Limb (tissue), 2 donors: ENCODE data around the gene TSPAN1.

Experiments used
- DNase-seq, 2 donors: peaks; one replicate each; pipeline ENCODE4 v3.0.0-alpha.2; 2016; ENCODE audit errors: extremely low spot score in 2 of 2

TSPAN1 gene

DNA sequence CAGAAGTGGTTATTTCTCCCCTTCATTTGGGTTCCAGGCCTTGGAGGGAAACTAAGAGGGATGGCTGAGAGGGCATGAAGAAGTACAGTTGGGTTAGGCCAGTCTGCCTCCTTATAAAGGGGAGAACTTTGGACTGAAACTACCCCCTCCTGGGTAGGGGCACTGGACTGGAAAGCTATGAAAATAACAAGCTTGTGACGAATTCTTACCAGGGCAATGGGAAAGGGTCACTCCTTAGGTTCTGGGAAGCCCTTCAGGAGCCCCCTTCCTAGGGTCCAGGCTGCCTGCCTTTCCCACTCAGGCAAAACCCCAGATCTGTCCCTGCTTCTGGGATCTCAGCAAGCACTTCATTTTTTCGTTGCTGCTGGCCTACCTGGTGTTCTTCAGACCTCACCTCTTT lies 11.2 kb downstream of the TSPAN1 start:
- no peak for DNase-seq

DNA sequence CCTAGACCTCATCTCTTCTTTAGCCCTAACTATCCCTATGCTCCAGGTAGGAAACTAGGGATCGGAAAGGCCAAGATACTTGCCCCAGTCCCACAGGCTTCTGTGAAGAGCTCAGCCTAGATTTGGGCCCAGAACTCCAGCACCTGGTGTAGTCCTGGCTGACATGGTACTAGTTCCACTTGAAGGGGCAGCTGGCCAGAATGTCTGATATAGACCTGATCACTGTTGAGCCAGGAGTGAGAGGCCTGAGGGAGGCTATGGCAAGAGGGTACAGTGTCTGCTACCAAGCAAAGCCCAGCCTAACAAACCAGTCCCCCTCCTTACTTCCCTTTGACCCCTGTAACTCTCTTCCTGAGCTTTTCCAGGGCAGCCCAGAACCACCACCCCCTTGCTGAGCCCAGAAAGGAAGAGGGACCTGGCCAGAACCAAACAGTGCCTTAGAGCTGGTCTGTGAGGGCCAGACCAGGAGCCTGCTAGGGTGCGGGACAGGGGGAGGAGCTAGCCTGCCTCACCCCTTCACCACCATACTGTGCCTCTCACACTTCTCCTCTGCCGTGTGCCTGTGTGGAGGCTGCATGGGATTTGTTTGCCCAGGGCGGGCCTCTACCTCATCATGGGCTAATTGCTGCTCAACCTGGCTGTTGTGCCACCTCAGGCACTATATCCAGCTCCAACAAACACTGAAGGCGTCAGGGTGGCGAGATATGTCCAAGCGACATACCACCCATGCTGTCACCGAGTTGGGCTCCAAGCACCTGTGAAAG lies 12.4 kb downstream of the TSPAN1 start:
- DNase-seq, result no peak

DNA sequence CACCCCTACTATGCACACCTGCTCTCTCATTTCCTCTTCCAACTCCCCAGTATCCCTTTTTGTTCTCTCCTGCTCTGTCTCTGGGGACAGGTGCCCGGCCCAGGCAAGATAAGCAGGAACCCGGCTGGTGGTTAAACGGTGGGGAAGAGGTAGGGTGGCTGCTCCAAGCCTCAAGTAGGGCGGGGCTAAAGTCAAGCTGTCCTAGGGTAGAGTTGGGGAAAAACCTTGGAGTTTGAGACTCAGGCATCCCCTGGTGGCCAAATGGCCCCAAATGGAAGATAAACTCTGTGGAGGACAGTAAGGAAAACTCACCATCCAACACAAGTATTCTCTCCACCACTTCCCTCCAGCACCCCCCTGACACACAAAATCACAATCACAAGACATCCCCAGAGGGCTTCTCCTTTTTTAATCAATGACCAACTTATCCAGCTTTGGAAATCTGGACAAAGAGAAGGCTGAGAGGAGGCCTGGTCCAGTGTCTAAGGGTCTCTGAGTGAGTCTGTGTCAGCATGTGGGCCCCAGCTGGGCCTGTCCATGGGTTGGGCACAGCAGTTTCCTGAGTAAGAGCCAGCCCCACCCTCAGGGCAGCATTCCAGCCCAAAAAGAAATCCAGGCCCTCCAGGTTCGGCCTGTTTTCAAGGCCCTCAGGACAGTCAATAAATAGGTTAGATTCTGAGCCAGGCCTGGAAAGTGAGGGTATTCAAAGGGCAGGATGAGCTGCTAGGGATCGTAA lies 13.6 kb downstream of the TSPAN1 start:
- DNase-seq, result no peak

DNA sequence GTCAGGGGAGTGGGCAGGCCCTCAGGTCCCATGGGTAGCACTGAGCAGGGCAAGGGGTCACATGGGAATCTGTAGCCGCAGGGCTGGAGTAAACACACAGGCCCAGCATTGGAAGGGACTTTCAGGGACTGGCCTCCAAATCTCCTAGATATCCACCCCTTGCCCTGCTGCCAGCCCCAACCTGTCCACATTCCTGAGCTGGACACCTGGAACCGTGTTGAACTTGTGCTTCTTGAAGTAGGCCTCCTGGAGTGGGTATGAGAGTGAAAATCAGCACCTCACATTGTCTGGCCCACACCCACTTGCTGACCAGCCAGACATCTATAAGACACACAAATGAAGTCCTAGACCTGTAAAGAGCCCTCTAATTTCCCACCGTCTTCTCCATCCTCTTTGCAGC lies 15.7 kb downstream of the TSPAN1 start:
- no peak for DNase-seq

DNA sequence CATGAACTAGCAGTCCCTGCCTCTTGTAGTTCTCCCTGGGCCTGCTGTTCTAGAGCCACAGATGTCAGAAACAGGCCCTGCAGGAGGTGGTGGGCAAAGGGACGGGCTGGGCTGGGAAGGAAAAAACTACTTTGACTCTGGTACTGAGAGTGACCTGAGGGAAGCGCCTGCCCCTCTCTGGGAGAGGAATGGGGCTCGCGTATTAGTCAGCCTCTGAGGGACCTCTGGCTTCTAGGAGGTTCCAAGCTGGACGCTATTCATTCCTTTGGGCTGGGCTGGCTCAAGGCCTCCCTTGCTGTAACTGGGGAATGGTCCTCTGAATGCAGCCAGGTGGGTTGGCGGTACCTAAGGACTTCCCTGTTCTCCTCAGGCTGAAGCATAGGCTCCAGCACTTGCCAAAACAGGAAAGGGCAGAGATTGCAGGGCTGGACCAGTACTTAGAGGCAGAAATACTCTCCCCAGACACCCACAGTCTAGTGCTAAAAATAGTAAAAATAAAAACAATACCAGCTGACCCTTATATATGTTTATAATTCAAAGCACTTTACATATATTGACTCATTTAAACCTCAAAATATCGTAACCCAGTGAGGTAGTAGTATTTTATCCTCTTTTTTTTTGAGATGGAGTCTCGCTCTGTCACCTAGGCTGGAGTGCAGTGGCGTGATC lies 16.3 kb downstream of the TSPAN1 start:
- DNase-seq, result no peak

DNA sequence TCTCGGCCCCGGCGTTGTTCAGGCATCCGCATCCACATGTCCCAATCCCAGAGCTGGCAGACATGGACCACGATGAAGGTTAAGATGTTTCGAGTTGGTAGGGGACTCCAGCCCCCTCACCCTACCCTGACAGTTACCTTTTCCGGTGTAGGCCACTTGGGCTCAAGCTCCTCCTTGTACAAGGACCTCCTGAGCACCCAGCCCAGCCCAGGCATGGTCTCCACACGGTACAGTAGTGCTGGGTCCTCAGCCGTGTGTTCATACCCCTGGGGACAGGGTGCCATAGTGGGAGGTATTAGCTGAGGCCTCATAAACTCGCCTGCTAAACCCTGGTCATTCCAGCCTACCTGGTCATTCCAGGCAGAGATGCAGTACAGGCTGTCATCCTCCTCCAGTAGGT lies 17.3 kb downstream of the TSPAN1 start:
- DNase-seq, result no peak

DNA sequence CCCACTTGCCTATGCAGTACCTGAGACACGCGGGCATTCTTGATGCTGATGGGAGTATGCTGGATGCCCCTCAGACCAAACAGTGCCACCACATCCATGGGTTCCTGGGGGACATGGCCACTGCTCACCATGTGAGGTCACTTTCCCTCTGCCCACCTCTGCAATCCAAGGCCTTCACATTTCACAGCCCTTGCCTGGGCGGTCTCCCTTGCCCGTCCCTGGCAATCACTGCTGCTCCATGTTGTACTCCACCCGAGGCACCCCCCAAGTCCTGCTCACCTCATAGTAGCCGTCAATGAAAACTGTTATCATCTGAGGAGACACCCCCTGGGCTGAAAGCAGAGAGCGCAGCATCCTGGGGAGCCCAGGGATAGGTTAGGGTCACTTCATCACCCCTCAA lies 18.4 kb downstream of the TSPAN1 start:
- no peak for DNase-seq

DNA sequence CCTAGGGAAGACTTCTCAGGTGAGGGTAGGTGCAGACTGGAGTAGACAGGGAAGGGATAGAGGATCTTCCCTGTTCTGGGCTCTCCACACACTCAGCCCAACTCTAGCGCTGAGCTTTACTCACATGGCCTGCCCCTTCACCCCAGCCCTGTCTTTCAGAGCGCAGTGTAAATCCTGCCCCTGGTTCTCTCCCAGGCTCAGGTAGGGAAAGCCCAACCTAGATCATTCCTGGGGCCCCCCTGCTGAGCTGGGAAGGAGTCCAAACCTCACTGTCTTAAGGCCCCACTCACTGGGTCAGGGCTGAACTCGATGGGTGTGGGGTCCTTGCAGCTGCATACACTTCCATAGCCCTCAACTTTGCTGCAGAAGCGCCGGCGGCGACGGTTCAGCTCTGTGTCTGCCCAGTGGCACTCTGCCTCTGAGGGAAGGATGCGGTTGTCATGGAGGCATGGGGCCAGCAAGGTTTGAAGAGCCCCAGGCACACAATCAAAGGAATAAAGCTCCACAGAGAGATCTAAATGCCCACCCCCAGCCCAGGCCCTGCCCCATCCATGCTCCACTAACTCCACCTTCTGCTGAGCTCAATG lies 19.2 kb downstream of the TSPAN1 start:
- no peak for DNase-seq

DNA sequence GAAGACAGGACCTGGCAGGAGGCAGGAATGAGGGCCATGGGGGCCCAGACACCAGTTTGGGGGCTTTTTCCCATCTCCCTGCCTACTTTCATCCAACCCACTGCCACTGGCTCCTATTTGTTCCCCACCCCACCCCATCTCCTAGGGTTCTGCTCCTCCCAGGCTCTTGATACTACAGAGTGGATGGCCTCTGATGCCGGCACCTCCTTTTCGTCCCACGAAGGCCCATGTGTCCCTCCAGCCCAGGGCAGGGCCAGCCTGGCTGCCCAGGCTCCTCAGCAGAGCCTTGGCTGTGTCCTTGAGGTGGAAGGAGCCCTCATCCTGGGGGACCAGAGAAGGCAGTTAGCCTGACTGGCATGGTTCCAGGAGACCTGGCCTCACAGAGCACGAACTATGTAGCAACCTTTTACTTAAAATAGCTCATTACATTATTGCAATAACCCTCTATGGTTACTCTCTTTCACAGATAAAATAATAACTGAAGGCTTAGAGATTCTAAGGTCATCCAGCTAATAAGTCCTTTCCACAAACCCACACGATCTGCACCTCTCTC lies 19.8 kb downstream of the TSPAN1 start:
- no peak for DNase-seq

DNA sequence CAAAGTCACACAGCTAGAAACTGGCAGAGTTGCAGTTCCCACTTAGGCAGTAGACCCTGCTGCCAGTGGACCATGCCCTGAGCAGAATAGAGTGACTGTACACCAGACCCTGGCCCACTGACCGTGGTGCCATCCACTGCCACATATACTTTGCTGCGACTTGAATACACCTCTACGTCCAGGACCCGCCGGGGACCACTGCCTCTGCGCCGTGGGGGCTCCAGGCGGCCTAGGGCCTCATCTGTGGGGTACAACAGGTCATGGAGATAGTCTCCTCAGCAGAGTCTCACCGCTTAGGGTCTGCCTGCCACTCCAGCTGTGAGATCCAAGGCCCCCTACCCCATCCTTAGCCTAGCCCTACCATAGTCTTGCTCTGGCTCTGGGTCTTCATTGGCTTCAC lies 21.7 kb downstream of the TSPAN1 start:
- DNase-seq, result no peak

DNA sequence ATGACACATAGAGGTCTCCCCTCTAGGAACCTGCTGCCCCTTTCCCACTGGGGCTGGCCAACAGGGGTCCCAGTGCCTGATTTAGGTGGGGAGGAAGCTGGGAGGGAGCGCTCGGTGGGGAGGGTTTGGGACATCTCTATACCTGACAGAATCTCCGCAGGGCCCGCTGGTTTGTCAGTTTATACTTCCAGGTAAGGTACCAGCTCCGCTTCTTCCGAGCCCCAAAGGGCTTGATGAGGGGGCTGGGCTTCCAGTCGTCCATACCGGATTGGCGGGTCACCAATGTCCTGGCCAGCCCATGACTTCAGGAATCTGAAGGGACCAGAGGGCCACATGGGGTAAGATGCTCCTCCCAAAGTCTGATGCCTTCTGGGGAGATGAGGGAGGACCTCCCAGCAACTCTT lies 22.7 kb downstream of the TSPAN1 start:
- no peak for DNase-seq

DNA sequence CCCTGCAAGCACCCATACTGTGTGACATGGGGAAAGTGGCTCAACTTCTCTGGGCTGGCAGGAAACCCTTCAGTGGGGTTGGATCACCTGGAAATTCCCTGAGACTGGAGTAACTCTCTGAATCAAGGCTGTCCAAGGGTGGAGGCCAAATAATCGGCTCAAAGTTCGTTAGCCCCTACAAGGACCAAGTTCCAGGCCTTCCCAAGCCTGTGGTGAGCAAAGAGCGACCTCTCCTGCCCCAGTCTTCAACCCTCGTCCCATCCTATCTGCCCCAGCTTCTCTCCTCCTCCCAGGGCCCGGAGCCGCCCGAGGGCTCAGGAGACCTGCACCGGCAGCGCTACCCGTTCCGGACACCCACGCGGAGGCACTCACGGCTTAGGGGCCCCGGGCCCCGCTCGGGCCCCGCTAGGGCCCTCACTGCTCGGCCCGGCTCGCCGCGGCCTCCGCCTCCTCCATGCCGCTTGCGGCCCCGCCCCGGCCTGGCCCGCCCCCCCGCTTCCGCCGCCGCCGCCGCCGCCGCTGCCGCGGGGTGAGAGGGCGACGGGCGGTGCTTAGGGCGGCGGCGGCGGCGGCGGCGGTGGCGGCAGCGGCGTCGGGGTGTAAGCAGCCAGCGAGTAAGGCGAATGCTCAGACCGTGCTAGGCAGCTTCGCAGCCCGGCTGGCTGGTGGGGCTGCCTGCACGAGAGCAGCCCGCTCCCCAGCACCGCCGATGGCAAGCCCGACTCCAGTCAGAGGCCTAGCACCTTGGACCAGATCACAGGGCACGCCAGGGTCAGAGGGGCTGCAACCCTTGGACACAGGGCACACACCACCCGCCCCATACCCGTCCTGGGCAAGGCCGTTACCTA lies 23.3 kb downstream of the TSPAN1 start, which contains the start of gene POMGNT1:
Gene POMGNT1 (minus strand): TSS at position 471 of the 848 bp plus-strand sequence. CDS start 613 bp downstream, outside the sequence.
- peak; percentile 34 to 85 for DNase-seq

DNA sequence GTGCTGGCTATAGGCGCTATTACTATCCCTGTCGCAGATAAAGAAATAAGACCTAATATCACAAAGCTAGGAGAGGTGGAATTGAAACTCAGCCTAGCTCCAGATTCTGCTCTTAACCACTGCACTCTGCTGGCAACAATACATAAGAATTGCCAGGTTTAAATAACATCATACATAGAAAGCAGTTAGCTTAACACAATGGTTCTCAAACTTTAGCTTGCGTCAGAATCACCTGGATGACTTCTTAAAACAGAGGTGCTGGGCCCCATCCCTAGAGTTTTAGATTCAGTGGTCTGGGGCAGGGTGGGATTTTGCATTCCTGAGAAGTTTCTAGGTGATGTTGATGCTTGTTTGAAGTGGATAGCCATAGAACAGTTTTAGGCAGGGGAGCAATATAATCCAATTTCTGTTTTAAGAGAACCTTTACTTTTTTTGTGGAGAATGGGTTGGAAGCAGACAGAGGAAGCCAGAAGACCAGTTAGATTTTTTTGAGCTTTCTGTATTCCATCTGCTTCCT lies 24.4 kb downstream of the TSPAN1 start:
- no peak for DNase-seq

DNA sequence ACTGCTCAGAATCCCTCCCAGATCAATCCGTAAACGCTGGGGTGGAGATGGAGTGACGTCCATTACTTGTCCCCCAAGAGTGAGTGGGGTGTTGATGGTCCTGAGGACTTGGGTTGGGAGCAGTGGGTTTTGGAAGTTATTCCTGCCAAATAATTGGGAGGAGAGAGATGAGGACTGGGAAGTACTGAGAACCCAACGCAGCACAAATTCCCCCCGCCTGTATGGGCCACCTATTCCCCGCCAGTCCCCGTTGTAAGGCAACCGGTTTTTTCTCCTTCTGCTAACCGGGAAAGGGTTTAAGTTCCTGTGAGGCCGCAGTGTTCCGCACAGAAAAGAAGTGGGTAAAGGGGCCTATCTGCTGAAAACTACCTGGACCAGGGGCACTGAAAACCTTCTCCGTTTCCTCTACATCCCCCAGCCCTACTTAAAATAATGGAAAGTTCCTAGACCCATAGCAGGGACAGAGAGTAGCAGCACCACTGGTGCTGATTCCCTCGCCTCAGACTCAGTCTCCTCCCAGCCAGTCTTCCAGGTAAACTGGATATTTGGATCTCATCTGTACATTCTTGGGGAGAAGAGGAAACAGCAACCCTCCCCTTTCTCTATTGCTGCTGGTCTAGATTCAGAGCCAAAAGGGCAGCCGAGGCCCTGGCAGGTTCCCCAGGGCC lies 29.0 kb downstream of the TSPAN1 start:
- DNase-seq, result no peak

DNA sequence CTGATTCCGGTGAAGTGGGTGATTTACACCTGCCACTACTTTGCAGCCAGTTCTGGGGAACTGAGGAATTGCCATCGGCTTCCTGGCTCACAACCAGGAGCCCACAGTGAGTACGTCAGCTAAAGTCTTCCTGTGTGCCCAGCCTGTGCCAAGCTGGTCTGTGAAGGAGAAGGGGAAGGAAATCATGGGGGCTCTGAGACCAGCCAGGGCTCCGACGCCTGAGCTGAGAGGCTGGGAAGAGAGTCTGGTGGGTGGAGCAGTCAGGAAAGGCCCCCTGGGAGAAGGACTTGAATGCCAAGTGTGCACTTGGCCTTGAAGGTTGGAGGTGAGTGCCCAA lies 29.5 kb downstream of the TSPAN1 start:
- DNase-seq, result no peak

DNA sequence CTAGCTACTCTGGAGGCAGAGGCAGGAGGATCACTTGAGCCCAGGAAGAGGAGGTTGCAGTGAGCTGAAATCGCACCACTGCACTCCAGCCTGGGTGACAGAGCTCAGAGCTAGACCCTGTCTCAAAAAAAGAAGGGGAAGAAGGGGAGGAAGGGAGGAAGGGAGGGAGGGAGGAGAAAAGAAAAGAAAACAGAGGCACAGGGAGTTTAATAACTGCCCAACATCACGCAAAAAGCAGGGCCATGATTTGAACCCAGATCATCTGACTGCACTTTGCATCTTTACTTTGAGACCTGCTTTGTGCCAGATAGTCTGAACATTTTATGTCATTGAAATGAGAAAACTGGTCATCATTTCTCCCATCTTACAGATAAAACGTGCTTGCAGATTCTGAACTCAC lies 30.3 kb downstream of the TSPAN1 start:
- DNase-seq, result no peak

DNA sequence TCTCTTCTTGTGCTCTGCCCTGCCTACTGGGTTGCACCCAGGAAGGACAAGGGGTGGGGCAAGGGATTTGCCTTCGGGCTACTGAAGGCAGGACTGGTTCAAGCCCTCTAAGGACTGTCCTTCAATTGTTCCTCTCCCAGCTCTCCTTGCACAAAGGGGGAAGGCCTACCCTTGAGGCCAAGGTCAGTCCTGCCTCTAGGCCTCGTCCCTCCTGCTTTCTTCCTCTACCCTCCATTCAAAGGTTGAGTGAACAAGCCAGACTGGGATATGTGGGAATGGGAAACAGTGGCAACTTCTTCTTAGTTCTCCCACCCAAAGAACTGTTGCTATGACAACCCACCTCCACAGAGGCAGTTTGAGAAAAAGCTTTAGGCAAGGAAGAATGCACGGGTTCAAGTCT lies 30.9 kb downstream of the TSPAN1 start:
- DNase-seq, result no peak

DNA sequence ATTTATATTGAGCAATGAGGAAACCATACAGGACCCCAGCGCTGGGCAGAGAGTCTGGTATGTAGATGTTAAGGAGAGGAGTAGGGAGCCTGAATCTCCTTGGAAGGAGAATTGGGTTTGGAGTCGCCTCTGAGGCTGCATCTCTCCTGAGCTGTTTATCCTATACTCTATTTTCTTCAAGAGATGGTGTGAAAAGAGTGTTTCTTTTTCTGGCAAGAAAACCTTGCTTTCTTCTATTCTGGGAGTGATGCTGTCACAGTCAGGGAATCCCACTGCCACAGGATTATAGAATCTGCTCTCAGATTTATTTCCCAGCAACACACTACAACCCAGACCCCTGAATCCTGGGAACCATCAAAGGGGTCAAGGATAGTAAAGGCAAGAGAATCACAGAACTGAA lies 31.5 kb downstream of the TSPAN1 start:
- no peak for DNase-seq

DNA sequence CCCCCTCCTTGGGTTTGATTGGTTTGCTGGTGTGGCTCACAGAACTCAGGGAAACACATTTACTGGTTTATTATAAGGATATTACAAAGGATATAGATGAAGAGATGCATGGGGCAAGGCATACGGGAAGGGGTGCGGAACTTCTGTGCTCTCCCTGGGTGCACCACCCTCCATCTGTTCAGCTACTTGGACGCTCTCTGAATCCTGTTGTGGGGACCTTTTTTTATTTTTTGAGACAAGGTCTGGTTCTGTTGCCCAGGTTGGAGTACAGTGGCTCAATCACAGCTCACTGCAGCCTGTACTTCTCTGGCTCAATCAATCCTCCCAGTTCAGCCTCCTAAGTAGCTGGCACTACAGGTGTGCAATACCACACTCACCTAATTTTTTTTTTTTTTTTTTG lies 35.7 kb downstream of the TSPAN1 start:
- no peak for DNase-seq

DNA sequence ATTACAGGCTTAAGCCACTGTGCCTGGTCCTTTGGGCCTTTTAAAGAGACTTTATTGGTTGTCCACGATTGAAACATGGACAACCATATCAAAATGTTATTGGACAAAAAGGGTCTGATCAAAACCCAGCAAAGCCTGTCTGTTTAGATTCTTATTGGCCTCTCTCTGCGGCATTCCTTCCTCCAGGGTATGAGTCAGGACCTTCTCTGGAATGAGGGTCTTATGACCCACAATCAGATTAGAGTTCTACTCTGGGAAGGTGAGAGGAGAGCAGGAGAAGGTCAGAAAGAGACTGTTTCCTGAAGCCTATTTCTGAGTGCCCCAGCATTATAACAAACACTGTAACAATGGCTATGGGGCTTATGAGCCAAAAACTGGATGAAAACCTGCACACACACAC lies 36.2 kb downstream of the TSPAN1 start:
- DNase-seq, result no peak
